HG03432 (cell line): ENCODE data around the gene TWNK.
A peak's percentile ranks its signal among the peaks of the same experiment; 100 is the strongest.
"Not testable (repeated sequence)": the region's sequence is repeated elsewhere in the genome, so short reads cannot be mapped to it uniquely, and the experiment has no call there.

Experiments
- ATAC-seq: cut with Tn5 transposase; IDR thresholded peaks from one replicate; pipeline ENCODE4 v1.9.1; 2021; ENCODE audit warnings: mild to moderate bottlenecking, moderate library complexity; ENCODE audit not compliant: unreplicated experiment

The TWNK gene

DNA sequence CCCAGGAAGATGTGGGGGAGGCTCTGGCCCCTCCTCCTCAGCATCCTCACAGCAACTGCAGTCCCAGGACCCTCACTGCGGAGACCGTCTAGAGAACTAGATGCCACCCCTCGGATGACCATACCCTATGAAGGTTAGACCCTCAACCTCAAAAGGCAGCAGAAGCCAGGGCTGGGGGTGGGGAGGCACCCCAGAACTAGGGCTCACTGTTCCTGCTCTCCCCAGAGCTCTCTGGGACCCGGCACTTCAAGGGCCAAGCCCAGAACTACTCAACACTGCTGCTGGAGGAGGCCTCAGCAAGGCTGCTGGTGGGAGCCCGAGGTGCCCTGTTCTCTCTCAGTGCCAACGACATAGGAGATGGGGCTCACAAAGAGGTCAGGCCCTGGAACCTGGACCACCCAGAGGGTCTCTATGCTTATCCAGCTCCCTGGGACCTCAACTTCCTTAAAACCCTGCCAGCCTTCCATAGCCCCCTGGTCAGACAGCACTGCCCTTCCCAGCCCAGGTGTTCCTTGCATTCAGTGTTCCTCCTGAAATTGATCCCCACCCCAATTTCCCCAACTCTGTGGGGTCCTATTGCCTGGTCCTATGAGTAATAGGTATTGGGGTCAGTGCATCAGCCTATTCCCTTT, 14.3 kb upstream of the TWNK start:
- ATAC-seq = no peak

DNA sequence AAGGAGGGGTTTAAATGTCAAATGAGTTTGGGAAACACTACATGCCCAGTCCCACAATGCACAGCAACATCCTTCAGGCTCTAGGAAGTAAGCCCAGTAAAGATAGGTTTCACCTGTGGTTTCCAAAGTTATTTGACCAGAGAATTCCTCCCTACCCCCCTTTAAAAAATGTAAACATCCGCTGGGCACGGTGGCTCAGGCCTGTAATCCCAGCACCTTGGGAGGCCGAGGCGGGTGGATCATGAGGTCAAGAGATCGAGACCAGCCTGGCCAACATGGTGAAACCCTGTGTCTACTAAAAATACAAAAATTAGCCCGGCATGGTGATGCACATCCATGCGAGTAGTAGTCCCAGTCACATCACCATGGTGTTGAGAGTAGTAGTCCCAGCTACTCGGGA, 11.9 kb upstream of the TWNK start:
- ATAC-seq = not testable (repeated sequence)

DNA sequence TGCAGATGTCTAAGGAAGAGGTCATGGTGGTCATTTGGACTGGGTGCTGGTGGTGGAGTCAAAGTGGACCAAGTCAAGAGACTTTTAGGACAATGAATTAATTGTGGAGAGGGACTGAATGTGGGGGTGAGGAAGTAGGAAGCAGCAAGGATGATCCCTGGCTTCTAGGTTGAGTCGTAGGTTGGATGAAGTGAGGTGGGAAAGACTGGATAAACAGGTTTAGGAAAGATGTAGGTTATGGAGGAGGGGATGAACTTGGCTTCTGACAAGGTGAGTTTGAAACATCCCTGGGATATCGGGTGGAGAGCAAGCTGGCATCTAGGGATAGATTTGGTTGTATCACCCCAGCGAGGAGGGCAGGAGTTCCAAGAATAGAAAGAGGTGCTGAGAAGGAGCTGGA, 10.4 kb upstream of the TWNK start:
- no peak for ATAC-seq

DNA sequence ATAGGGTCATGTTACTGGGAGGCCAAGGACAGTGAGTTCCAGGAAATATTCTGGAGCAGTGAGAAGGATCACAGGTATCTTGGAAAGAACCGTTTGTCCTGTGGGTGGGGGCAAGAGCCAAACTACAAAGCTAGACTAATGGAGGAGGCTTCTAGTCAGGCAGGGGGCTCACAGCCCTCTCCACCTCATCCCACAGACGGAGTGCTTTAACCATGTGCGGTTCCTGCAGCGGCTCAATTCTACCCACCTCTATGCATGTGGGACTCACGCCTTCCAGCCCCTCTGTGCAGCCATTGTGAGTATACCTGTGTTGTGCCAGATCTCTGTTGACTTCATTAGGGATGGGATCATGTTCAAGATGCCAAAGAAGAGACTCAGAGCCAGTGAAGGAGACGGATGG, 9.9 kb upstream of the TWNK start:
- no peak for ATAC-seq

DNA sequence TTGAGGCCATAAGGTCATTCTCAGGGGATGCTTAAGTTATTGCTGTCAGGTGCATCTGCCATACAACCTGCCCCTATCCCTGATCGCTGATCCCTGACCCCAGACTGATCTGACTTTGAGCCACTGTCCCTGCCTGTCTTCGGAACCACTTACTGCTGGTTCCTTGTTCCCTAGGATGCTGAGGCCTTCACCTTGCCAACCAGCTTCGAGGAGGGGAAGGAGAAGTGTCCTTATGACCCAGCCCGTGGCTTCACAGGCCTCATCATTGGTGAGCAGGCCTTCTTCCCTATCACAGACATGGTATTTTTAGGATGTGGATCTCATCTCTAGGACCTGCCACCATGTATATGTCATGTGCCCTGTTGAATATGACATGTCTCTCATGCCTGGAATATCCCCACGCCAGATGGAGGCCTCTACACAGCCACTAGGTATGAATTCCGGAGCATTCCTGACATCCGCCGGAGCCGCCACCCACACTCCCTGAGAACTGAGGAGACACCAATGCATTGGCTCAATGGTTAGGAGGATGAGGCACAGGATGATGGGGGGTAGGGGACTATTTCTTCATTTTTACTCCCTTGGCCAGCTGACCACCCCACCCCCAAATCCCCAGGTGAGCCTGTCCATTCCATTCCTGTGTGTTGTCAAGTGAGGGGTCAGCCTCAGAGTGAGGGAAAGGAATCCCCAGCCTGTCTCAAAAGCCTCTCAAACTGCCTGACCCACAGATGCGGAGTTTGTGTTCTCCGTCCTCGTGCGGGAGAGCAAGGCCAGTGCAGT, 9.0 kb upstream of the TWNK start:
- no peak for ATAC-seq

DNA sequence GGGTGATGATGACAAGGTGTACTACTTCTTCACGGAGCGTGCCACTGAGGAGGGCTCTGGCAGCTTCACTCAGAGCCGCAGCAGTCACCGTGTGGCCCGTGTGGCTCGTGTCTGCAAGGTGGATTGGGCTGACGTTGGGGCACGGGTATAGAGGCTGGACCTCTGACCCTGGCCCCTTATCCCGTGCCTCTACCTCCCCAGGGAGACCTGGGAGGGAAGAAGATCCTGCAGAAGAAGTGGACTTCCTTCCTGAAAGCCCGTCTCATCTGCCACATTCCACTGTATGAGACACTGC, 8.5 kb upstream of the TWNK start:
- no peak for ATAC-seq

DNA sequence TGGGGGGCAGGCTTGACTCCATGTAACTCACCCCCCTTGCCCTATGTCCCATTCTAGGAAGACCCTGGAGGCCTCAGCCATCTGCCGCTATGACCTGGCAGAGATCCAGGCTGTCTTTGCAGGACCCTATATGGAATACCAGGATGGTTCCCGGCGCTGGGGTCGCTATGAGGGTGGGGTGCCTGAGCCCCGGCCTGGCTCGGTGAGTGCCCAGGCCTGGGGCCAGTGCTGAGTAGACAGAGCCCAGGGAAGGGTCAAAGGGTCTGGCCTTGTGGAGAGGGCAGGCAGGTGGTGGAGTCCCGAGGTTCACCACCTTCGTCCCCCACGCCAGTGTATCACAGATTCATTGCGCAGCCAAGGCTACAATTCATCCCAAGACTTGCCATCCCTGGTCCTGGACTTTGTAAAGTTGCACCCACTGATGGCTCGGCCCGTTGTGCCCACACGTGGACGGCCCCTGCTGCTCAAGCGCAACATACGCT, 7.5 kb upstream of the TWNK start:
- ATAC-seq = no peak

DNA sequence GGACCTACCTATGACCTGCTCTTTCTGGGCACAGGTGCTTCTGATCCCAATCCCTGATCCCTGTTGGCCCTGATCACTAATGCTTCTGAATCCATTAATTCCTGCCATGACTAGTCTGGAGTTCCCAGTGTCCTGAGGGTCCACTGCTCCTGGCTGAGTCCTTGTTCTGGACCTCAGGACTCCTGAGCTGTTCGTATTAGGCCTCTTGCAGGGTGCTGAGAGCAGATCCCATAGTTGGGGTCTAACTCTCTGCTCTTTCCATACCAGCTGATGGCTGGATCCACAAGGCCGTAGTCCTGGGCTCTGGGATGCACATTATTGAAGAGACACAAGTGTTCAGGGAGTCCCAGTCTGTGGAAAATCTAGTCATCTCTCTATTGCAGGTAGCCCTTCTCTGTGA, 7.0 kb upstream of the TWNK start:
- ATAC-seq = no peak

DNA sequence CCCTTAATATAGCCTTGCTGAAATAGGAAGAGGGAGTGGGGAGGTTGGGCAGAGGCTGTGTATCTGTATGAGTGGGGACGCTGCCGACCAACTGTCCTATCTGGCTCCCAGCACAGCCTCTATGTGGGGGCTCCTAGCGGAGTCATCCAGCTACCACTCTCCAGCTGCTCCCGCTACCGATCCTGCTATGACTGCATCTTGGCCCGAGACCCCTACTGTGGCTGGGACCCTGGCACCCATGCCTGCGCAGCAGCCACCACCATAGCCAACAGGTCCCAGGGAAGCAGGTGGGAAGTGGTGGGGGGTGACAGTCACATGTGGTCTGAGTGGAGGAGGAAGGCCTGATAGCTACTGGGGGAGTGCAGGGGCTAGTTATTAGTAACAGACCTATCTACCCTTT, 6.6 kb upstream of the TWNK start:
- ATAC-seq = no peak

DNA sequence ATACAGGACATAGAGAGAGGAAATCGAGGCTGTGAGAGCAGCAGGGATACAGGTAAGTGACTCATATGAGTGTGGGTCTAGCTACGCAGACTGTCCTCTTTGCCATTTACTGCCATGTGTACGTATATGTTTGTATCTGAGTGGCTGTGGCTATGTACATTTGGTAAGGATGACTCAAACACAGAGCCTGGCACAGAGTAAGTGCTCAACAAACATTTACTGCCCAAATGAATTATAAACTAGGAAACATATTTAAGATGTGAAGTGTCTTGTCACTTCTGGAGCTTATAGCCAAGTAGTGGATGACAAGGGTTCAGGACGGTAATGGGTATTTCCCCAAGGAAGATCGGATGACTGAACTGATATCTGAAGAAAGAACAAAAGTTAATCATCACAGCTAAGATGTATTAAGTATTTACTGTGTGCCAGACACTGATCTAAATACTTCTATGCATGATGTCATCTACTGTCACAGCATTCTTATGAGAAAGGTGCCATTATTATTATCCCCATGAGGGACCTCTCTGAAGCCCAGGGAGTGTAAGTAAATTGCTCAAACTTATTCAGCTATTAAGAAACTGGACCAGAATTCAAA, 6.1 kb upstream of the TWNK start:
- ATAC-seq = no peak

DNA sequence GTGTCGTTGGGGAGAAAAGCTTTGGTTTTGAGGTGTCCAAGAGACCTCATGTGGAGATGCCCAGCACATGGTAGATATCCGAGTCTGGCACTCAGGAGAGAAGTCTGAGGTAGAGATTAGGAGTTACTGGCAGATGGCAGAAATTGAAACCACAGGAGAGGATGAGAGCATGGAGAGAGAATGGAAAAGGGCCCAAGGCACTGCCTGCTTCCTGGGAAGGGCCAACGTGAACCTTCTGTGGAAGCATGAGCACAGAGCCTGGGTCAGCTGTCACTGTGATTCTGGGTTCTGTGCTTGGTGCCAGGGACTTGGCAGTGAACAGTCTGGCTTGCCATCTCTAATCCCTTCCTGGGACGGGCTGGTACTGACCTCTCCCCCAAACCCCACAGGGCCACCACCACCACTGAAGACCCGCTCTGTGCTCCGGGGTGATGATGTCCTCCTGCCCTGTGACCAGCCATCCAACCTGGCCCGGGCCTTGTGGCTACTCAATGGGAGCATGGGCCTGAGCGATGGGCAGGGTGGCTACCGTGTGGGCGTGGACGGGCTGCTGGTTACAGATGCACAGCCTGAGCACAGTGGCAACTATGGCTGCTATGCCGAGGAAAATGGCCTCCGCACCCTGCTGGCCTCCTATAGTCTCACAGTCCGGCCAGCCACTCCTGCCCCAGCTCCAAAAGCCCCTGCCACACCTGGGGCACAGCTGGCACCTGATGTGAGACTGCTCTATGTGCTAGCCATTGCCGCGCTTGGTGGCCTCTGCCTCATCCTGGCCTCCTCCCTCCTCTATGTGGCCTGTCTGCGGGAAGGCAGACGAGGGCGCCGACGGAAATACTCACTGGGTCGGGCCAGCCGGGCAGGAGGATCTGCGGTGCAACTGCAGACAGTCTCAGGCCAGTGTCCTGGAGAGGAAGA, 4.2 kb upstream of the TWNK start:
- no peak for ATAC-seq

DNA sequence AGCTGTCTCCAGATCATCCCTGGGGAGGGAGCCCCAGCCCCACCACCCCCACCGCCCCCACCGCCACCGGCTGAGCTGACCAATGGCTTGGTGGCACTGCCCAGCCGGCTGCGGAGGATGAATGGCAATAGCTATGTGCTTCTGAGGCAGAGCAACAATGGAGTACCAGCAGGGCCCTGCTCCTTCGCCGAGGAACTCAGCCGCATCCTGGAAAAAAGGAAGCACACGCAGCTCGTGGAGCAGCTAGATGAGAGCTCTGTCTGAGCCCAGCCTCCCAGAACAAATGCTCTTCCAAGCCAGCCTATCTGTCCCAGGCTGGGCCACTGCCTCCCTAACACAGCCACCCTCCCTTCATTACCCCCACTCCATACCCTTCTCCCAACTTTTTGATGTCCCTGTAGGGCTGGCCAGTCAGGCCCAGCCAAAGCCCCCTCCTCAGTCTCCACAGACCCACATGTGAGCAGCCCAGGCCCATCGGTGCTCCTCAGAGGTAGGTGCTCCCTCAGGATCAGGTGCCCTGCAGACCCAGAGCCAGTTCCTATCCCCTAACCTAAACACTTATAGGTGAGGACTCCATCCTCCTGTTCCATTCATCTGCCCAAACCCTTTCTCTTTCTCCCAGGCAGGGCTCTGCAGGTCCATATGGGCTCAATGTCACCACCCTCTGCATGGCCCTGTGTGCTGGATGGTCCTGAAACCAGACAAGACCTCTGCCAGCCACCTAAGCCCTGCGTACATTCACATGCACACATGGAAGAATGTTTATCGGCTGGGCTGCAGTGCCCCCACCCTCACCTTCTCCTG, 3.3 kb upstream of the TWNK start:
- no peak for ATAC-seq

DNA sequence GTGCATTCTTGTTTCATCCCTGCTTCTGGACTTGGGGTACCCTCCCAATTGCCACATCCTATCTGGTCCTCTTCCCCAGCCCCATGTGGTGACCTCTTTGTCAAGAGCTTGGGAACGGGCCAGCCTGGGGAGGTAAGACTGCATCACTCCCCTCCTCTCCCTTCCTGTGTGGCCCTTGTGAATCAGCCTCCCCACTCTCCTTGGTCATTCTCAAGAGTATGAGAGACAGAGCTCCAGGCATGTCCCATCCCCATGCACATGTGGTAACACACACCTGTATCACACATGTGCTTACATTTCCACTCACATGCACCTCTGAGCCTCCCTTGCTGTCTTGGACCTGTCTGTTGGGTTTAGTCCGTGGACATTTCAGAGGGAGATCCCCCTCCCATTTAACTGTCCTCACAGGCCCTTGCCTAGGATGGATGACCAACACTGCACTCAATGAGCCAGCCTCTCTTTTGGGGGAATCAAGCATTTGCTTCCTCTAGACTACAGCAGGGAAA, 2.6 kb upstream of the TWNK start:
- no peak for ATAC-seq

DNA sequence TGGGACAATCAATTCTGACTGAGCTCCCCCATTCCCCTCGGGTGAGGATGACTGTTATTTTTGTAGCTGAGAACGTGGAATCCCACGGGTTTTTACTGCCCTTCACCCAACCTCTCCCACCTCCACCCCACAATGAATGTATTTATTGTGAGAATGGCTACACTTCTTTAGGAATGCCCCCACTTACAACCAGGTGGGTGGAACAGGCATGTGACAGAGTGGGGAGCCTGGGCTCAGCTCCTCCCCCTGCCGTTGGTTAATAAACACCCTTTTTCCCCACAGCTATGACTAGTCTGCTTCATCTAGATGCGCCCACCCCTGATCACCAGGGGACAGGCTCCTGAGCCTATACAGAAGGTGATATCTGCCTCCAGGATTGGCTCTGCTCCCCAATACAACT, 2.0 kb upstream of the TWNK start:
- ATAC-seq = no peak

DNA sequence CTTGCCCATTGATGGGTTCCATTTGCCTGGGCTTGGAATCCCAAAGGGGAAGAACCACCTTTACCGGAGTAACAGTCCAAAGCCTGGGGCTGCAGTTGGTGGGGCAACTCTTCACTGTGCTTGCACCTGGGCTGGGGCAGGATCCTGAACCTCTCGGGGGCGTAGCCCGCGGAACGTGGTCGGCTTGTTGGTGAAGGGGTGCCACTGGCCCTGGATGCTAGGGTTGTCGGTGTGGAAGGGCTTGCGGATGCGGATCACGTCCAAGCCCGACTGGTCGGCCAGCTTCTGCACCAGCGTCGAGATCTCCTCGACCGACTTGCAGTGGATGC, 756 bp upstream of the TWNK start:
- no peak for ATAC-seq

DNA sequence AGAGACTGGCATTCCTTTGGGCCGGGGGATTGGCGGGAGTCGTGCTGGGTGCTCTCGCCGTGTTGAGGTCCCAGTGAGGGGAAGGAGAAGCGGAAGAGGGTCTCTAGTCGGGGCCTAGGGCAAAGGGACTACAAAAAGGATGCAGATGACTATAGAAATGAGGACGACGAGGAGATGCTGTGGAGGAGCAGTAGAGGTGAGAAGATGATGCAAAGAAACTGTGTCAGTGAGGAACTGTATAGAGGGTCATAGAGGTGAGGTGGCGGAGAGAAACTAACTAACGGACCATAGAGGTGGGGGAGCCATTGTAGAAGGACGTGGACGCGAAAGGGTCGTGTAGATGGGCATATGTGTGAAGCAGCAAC, 324 bp downstream of the TWNK start:
- ATAC-seq = peak; percentile 7

DNA sequence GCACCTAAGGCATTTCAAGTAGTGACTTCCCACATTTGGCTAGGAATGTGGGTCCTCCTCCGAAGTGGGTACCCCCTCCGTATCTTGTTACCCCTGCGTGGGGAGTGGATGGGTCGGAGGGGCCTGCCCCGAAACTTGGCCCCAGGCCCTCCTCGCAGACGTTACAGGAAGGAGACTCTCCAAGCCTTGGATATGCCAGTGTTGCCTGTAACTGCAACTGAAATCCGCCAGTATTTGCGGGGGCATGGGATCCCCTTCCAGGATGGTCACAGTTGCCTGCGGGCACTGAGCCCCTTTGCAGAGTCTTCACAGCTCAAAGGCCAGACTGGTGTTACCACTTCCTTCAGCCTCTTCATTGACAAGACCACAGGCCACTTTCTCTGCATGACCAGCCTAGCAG, 823 bp downstream of the TWNK start:
- ATAC-seq = no peak

DNA sequence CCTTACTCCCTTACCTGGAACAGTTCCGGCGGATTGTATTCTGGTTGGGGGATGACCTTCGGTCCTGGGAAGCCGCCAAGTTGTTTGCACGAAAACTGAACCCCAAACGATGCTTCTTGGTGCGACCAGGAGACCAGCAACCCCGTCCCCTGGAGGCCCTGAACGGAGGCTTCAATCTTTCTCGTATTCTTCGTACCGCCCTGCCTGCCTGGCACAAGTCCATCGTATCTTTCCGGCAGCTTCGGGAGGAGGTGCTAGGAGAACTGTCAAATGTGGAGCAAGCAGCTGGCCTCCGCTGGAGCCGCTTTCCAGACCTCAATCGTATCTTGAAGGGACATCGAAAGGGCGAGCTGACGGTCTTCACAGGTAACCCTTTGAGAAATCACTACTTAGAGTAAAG, 1.7 kb downstream of the TWNK start:
- ATAC-seq = no peak

DNA sequence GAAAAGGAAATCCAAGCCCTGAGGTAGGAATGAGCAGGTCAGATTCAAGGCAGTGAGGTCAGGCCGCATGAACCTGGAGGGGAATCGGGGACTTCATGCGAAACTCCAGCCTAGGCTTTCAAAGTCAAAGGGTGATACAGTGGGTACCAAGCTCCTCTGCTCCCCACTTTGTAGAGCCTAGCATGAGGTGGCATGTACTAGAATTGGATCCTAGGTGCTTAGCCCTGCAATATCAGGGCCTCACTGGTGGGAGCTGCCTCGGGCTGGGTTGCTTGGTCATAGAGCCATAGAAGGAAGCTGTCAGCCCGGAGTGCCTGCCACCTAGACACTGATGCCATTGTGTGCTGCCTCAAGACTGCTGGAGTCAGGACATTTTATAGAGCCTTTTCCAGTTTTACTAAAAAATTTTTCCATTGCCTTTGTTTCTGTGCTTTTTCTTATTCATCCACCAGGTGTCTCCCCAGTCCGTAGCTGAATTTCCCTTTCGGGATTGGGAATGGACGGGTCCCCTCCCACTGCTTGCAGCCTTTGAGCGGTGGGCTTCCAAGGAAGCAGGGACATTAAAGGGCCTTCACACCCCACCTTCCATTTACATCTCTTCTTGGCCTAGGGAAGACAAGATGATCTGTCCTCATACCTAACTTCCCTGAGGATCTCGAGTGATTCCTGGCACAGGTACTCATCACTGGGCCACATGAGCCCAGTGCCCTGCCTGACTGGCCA, 6.8 kb downstream of the TWNK start:
- ATAC-seq = no peak

DNA sequence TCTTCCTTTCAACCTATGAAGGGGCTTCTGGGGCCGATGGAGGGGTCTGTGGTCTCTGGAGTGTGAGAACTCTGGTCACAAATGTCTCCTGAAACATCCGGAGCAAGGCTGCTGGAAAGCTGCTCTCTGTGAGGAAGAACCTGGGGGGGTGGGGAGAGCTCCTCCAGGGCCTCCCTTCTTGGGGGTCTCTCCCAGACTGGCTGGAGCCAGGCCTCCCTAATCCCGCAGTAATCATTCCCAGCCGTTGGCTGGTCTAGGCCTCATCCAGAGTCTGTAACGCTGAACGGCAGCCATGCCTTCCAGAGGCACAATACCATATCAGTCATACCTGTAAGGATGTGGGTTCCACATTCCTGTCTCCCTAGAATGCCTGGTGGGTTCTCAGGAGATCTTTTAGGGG, 7.8 kb downstream of the TWNK start:
- ATAC-seq = no peak
